GM19324 (cell line): Measurements from ENCODE around the gene TOGARAM1.
"Not testable (repeated sequence)": the region's sequence is repeated elsewhere in the genome, so short reads cannot be mapped to it uniquely, and the experiment has no call there.

ENCODE experiments used
- ATAC-seq: cut with Tn5 transposase; IDR thresholded peaks from one replicate; pipeline ENCODE4 v1.9.1; 2021; ENCODE audit warnings: mild to moderate bottlenecking, moderate library complexity; ENCODE audit not compliant: unreplicated experiment, low FRiP score

The TOGARAM1 gene

GRCh38 chr14:45038865-45039264 lies 76.9 kb downstream of the TOGARAM1 start:
- no peak for ATAC-seq

DNA sequence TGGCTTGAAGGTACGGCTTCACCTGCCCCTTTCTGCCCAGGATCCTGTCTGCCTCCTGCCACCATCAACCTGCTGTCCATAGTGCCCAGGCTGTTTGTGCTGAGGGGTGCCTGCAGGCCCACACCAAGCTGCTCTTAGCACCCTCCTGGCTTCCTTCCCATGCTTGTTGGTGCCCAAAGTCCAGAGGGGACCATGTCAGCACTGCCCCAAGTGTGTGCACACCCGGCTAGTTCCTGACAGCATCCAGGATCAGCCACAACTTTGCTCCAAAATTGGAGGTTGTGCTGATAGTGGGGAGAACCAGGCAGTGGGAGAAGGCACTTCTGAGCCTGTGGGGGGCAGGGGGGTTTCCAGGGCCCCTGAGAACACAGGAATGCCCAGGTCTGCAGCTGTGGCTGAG lies 77.4 kb downstream of the TOGARAM1 start:
- ATAC-seq, result no peak

DNA sequence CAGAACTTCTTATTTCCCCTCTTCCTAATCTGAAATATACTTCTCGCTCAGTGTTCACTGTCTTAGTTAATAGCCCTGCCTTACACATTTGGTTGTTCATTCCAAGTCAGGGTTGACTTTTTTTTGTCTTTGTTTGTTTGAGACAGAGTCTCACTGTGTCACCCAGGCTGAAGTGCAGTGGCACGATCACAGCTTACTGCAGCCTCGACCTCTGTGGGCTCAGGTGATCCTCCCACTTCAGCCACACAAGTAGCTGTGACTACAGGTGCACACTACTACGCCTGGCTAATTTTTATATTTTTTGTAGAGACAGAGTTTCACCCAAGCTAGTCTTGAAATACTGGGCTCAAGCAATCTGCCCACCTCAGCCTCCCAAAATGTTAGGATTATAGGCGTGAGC lies 79.7 kb downstream of the TOGARAM1 start:
- ATAC-seq, result no peak

- ATAC-seq, result no peak
These were observed 82.6 kb downstream of the TOGARAM1 start for GRCh38 chr14:45044638-45045037.

- no peak for ATAC-seq
These were observed 86.4 kb downstream of the TOGARAM1 start for GRCh38 chr14:45048385-45048784.

DNA sequence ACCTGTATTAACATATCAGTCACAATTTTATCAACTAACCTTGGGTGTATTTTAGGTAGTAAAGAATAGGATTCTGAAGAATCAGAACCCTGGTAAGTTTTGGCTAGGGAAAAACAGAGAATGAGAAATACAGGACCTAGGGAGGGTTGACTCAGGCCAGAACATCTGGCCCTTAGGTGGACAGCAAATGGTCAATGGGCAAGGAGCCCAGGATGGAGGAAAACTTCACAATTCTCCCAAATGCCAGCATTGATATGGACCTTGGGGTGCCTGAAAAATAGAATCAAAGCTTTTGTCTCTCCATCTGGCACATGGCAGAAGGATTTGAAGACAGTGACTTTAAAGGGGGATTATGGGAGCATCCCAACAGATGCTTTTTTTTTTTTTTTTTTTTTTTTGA lies 89.2 kb downstream of the TOGARAM1 start:
- ATAC-seq, result no peak

- ATAC-seq, result no peak
These were observed 89.9 kb downstream of the TOGARAM1 start for GRCh38 chr14:45051896-45052295.

DNA sequence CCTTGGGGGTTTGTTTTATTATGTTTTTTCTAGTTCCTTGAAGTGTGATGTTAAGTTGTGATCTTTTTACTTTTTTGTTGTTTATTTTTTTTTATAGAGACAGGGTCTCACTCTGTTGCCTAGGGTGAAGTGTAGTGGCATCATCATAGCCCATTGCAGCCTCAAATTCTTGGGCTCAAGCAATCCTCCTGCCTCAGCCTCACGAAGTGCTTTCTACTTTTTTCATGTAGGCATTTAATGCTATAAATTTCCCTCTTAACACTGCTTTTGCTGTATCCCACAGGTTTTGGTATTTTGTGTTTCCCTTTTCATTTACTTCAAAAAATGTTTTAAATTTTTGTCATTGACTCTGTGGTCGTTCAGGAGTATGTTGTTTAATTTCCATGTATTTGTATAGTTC lies 95.4 kb downstream of the TOGARAM1 start:
- no peak for ATAC-seq

- ATAC-seq, result no peak
These were observed 95.9 kb downstream of the TOGARAM1 start for GRCh38 chr14:45057881-45058364.

DNA sequence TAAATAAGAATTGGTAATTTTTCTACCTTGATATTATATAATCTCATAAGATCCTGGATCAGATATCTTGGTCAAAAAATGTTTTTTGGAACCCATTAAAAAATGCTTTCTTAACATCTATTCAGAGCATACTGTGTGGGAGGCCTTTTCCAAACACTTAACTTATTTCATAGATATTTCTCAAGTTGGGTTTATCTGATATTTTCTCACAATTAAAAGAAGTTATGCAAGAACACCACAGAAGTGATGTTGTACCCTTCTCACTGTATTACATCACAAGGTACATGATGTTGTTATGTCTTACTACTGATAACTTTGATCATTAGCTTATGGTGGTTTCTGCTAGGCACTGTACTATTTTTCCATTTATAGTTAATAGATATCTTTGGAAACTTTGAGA lies 98.6 kb downstream of the TOGARAM1 start:
- ATAC-seq, result no peak

GRCh38 chr14:45065540-45065939 lies 103.5 kb downstream of the TOGARAM1 start:
- no peak for ATAC-seq

DNA sequence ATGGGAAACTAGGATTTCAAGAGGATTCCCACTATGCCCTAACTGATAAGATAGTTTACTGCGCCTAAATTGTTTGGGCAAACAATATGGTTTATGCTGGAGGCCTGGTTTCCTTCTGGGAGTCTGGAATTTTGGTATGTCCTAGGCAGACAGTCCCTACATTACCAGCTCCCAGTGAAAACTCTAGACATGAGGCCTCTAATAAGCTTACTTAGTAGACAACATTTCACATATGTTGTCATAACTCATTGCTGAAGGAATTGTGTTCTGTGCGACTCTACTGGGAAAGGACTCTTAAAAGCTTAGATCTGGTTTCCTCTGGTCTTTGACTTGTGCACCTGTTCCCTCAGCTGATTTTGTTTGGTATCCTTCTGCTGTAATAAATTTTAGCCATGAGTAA lies 104.0 kb downstream of the TOGARAM1 start:
- no peak for ATAC-seq

- no peak for ATAC-seq
These were observed 104.7 kb downstream of the TOGARAM1 start for GRCh38 chr14:45066667-45067066.

DNA sequence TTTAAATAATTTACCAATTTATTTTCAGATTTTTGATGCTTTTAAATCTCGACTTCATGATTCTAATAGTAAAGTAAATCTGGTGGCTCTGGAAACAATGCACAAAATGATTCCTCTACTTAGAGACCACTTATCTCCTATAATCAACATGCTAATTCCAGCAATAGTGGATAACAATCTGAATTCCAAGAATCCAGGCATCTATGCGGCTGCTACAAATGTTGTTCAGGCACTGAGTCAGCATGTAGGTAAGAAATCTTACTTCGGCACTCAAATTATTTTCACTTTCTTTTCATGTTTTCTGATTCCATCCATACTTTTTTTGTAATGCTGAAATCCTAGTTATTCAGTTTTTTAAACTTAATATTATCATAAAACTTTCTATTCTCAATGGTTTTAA lies 106.4 kb downstream of the TOGARAM1 start:
- ATAC-seq, result no peak

DNA sequence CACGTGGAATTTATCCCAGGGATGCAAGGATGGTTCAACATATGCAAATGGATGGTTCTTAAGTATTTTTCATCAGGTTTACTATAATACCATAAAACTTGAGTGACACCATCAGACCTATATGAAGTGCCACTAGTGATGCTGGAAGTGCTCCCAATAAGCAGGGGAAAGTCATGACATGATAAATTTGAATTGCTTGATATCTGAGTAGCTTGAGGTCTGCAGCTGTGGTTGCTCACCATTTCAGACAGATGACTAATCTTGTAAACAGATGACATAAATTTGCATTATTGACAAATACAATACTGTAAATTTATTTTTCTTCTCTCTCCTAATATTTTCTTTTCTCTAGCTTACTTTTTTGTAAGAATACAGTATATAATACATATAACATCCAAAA lies 108.2 kb downstream of the TOGARAM1 start:
- no peak for ATAC-seq

DNA sequence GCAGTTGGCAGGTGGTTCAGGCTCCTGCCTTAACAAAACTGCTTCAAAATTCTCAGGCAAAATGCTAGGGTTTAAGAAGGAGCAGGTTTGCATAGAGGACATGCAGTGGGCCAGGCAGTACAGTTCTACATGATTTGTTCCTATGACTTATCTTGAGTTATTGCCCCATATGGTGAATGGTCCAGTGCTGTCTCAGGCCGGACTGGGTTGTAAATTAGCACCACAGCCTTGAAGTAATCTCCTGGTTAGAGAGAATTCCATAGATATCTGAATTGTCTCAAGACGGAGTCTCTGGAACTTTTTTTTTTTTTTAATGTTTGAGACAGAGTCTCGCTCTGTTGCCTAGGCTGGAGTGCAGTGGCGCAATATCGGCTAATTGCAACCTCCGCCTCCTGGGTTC lies 110.1 kb downstream of the TOGARAM1 start:
- no peak for ATAC-seq

DNA sequence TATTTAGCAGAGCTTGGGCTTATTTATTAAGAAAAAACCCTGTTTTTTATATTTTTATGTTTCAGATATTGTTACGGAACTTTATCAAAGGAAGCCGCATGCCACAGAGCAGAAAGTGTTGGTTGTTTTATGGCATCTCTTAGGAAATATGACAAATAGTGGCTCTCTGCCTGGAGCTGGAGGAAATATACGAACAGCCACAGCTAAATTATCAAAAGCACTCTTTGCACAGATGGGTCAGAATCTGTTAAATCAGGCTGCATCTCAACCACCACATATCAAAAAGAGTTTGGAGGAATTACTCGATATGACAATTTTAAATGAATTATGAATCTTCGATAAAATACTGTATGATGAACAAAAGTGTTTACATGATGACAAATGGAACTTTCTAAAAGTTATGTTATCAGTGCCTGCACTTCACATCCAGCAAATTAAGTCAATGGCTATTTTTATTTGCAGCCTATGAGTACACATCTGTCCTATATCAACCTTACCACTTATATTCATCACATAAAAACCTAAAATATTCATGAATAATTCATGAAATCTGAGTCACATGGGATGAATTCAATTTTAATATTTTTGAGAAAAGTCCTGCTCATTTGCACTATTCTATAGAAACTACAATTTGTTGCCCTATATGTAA lies 111.4 kb downstream of the TOGARAM1 start:
- ATAC-seq, result no peak

GRCh38 chr14:45078323-45078722 lies 116.3 kb downstream of the TOGARAM1 start:
- ATAC-seq, result no peak

- not testable (repeated sequence) for ATAC-seq
These were observed 118.5 kb downstream of the TOGARAM1 start for GRCh38 chr14:45080416-45080968.

DNA sequence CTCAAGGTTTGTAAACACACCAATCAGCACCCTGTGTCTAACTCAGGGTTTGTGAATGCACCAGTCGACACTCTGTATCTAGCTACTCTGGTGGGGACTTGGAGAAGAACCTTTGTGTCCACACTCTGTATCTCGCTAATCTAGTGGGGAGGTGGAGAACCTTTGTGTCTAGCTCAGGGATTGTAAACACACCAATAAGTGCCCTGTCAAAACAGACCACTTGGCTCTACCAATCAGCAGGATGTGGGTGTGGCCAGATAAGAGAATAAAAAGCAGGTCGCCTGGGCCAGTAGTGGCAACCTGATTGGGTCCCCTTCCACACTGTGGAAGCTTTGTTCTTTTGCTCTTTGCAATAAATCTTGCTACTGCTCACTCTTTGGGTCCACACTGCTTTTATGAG lies 119.1 kb downstream of the TOGARAM1 start:
- not testable (repeated sequence) for ATAC-seq

DNA sequence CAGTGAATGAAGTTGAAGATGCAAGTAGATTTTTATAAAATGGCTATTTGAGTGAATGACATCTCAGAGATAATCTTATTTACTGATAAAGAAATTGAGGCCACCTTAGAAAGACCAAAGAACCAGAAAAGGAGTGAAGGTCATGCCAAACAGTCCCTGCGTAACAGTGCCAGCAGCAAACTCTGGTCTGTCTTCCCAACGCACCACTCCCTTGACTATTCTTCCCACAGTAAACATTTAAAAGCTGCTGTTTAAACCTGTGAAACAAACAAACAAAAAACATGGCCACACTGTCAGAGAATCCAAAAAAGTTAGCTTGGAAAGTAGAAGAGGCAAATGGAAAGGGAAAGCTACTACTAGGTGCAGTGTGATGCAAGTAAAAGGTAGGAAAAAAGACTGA lies 120.4 kb downstream of the TOGARAM1 start:
- ATAC-seq, result no peak

- ATAC-seq, result peak; percentile 4
These were observed 121.6 kb downstream of the TOGARAM1 start for GRCh38 chr14:45083617-45083975.
